GM12878 (cell line): Measurements from ENCODE around the gene SHB. TPM values are rescaled to one million over a fixed set of nuclear protein-coding genes. Genes with fewer than 3 reads are reported as not detected.
"Not testable (repeated sequence)": the region's sequence is repeated elsewhere in the genome, so short reads cannot be mapped to it uniquely, and the experiment has no call there.

Experiments
- ATAC-seq: fragments of 200-7000 bp; cut with Tn5 transposase; 3 replicates; pipeline ENCODE4 v1.9.1; 2020; ENCODE audit warnings: mild to moderate bottlenecking, moderate library complexity
- BruUV-seq: library from RNA; stranded (reverse); fragments of 400-500 nt; replicated peaks from 2 replicates; lab custom pipeline; 2021; lab: Mats Ljungman, UMichigan
- CTCF ChIA-PET: fragments of 300-600 bp; sonication (Branson Sonifier 250); formaldehyde crosslinking; extraction: SDS; loops from one replicate; lab custom pipeline; 2021; ENCODE audit warnings: inconsistent platforms; lab: Yijun Ruan, JAX
- POLR2A ChIA-PET: fragments of 350-600 bp; formaldehyde crosslinking; extraction: SDS; loops from one replicate; lab custom pipeline; 2021; ENCODE audit warnings: inconsistent platforms; lab: Charles Lee
- RAD21 ChIA-PET: fragments of 300-600 bp; sonication (Branson Sonifier 250); formaldehyde crosslinking; loops from one replicate; lab custom pipeline; 2023; ENCODE audit warnings: antibody characterized with exemption; ENCODE audit not compliant: unreplicated experiment; lab: Charles Lee
- SMC1A ChIA-PET: fragments of 300-600 bp; sonication (Branson Sonifier 250); formaldehyde crosslinking; loops from one replicate; lab custom pipeline; 2023; ENCODE audit not compliant: unreplicated experiment, uncharacterized antibody; lab: Charles Lee
- DNase-seq: peaks from one replicate; pipeline ENCODE4 v3.0.0-alpha.2; 2011; ENCODE audit warnings: low read depth, low spot score
- FAIRE-seq: peaks from 3 replicates; lab custom pipeline; 2011; peaks lifted over from hg19 to GRCh38; lab: Jason Lieb, UNC
- H2AFZ ChIP-seq: 2 replicates; pipeline ENCODE4 v1.6.0; 2011; ENCODE audit warnings: low read depth, low read length, control low read depth; ENCODE audit not compliant: control insufficient read depth
- H3K27ac ChIP-seq: 2 replicates; pipeline ENCODE4 v1.5.1; 2011; ENCODE audit warnings: control low read depth; ENCODE audit not compliant: control insufficient read depth, insufficient read depth
- H3K27me3 ChIP-seq, 2 experiments: replicated peaks in 1 of 2; 2 replicates each; pipeline versions ENCODE4 v1.6.0 to v1.6.1; 2011; ENCODE audit warnings: low read length in 1 of 2; ENCODE audit not compliant: control insufficient read depth in 2 of 2, insufficient read depth in 2 of 2
- H3K36me3 ChIP-seq, 2 experiments: 2 replicates each; pipeline ENCODE4 v1.5.1; 2011; ENCODE audit warnings: low read length in 1 of 2; ENCODE audit not compliant: control insufficient read depth in 2 of 2, insufficient read depth in 2 of 2
- H3K4me1 ChIP-seq: 2 replicates; pipeline ENCODE4 v1.6.1; 2011; ENCODE audit warnings: mild to moderate bottlenecking, low read length, moderate library complexity, mixed read lengths; ENCODE audit not compliant: control insufficient read depth, insufficient read depth
- H3K4me2 ChIP-seq: 2 replicates; pipeline ENCODE4 v1.6.0; 2011; ENCODE audit warnings: control low read depth; ENCODE audit not compliant: control insufficient read depth, insufficient read depth
- H3K4me3 ChIP-seq: fragments of 200-600 bp; sonication (generic); 2 replicates; pipeline ENCODE4 v1.5.1; 2016
- H3K79me2 ChIP-seq: 2 replicates; pipeline ENCODE4 v1.6.0; 2011; ENCODE audit warnings: low read length; ENCODE audit not compliant: control insufficient read depth, insufficient read depth
- H3K9ac ChIP-seq: 2 replicates; pipeline ENCODE4 v1.8.0; 2011; ENCODE audit warnings: low read length, control low read depth, mixed read lengths; ENCODE audit not compliant: control insufficient read depth, insufficient read depth
- H3K9me3 ChIP-seq: replicated peaks from 3 replicates; pipeline ENCODE4 v1.5.1; 2011; ENCODE audit warnings: mild to moderate bottlenecking, low read length; ENCODE audit not compliant: control insufficient read depth, insufficient read depth
- H4K20me1 ChIP-seq: 2 replicates; pipeline ENCODE4 v1.6.0; 2011; ENCODE audit not compliant: control insufficient read depth, insufficient read depth
- CBFB ChIP-seq: IDR thresholded peaks from 2 replicates; pipeline ENCODE4 v1.6.1; 2016; ENCODE audit warnings: antibody characterized with exemption, low read depth
- ETV6 ChIP-seq, 2 experiments: fragments of 450-650 bp in 1 of 2; IDR thresholded peaks in 1 of 2; conservative IDR thresholded peaks in 1 of 2; 2 replicates each; pipeline ENCODE4 v1.6.1; 2014; ENCODE audit warnings: antibody characterized with exemption in 1 of 2, borderline replicate concordance in 1 of 2, low read depth in 1 of 2, mild to moderate bottlenecking in 1 of 2, moderate library complexity in 1 of 2
- EZH2 ChIP-seq: IDR thresholded peaks from 2 replicates; pipeline ENCODE4 v1.6.1; 2012; ENCODE audit warnings: low read depth, mild to moderate bottlenecking, control low read depth, inconsistent platforms, low read length, borderline replicate concordance; ENCODE audit not compliant: control insufficient read depth
- NR2F1 ChIP-seq: fragments of 450-650 bp; conservative IDR thresholded peaks from 2 replicates; pipeline ENCODE4 v1.6.1; 2017; ENCODE audit warnings: mild to moderate bottlenecking
- STAT1 ChIP-seq: fragments of 450-650 bp; conservative IDR thresholded peaks from 2 replicates; pipeline ENCODE4 v1.6.1; 2014; ENCODE audit warnings: antibody characterized with exemption, mild to moderate bottlenecking
- ZNF24 ChIP-seq: fragments of 450-650 bp; IDR thresholded peaks from 2 replicates; pipeline ENCODE4 v1.6.1; 2017; ENCODE audit warnings: antibody characterized with exemption, mild to moderate bottlenecking
- WGBS: methylation state at CpG from one replicate; pipeline ENCODE4 v1.1.6; 2016; ENCODE audit warnings: low lambda C conversion rate; ENCODE audit not compliant: insufficient replicate concordance, insufficient coverage; ENCODE audit errors: missing lambda C conversion rate; 5-methylcytosine and 5-hydroxymethylcytosine counted together
- in situ Hi-C: fragments of 300-500 bp; cut with MboI; formaldehyde crosslinking; loops from 9 replicates; pipeline ENCODE4 v1.14.3; 2018; ENCODE audit warnings: mixed read lengths
- intact Hi-C: fragments of 100-400 bp; cut with micrococcal nuclease; formaldehyde crosslinking; loops from one replicate; pipeline ENCODE4 v1.14.2; 2022; ENCODE audit not compliant: unreplicated experiment
- polyA plus RNA-seq, 11 experiments: library from polyadenylated mRNA; depleted of rRNA in 4 of 11; unstranded in 6 of 11; stranded (reverse) in 5 of 11; fragments of >200 nt; fragmentation: Nextera tagmentation in 4 of 11; fragmentation: Illumina TruSeq in 1 of 11; extraction: Ambion mirVana in 4 of 11; extraction: Trizol in 1 of 11; gene quantifications; 1 replicate in 1 of 11; 2 replicates in 10 of 11; pipeline versions ENCODE4 v1.2.1 to v1.2.3, GENCODE V29; 2011 to 2016; ENCODE audit warnings: inconsistent platforms in 2 of 11, missing spikeins in 2 of 11, low read depth in 1 of 11
- total RNA-seq, 4 experiments: library from RNA; depleted of rRNA in 3 of 4; stranded (reverse); fragments of >200 nt in 3 of 4; fragmentation: Illumina TruSeq in 1 of 4; extraction: Trizol in 1 of 4; gene quantifications; 2 replicates each; pipeline versions ENCODE4 v1.2.1 to v1.2.3, GENCODE V29; 2013 to 2021
- TF ChIP-seq, protein P1 (sequence below): IDR thresholded peaks from 2 replicates; pipeline ENCODE4 v1.6.1; 2011; ENCODE audit warnings: low read depth, mild to moderate bottlenecking, low read length, moderate library complexity, borderline replicate concordance; ENCODE audit errors: extremely low read depth
- TF ChIP-seq, protein P2 (sequence below), 3 experiments: IDR thresholded peaks in 2 of 3; conservative IDR thresholded peaks in 1 of 3; 2 replicates each; pipeline ENCODE4 v1.5.1; 2011; ENCODE audit warnings: low read depth in 3 of 3, low read length in 3 of 3, mild to moderate bottlenecking in 3 of 3, control low read depth in 2 of 3, moderate library complexity in 2 of 3, inconsistent platforms in 1 of 3, mixed read lengths in 1 of 3; ENCODE audit not compliant: control insufficient read depth in 2 of 3, insufficient read depth in 1 of 3; ENCODE audit errors: extremely low read depth in 1 of 3

SHB gene
- total and polyA plus RNA-seq, 10 of the 15 experiments (the other 5 are each of a cell fraction or from before 2014, with no cell fraction given), result 0.29 to 6.2 (median 1.3) TPM

DNA sequence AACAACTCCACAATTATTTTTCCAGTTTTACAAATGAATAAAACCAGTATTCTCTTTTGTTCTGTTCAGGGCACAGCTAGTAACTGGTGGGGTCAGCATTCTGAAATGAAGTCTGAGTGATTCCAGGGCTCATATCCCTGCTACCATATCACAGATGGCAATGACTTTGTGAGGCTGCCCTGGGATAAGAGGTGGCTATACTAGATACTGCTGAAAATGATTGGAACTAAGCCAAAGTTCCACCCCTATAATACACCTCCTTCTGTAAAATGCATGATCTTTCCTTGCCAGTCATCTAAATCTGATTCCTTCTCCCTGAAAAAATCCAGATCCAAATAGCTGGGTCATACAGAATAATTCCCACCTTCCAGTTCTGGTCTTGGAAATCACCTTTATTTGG is 179.5 kb downstream of the SHB start:
- ChIA-PET POLR2A (no interaction called here), RAD21 (interaction anchor here (1.4 kb wide), 1 partner anchor 14 kb away, joined by 3 read pairs; no protein-coding TSS in a partner anchor)
- TF ChIP-seq STAT1 (no peak), CBFB (no peak), ETV6 (conservative IDR thresholded peaks at IDR 0.05 in 1 of 2, IDR thresholded peaks at IDR 0.05 in 1 of 2; ENCODE audit: borderline replicate concordance in 1 of 2, low read depth in 1 of 2) (no peak), NR2F1 (no peak), EZH2 (no peak), ZNF24 (no peak)
- TF ChIP-seq, protein P1, sequence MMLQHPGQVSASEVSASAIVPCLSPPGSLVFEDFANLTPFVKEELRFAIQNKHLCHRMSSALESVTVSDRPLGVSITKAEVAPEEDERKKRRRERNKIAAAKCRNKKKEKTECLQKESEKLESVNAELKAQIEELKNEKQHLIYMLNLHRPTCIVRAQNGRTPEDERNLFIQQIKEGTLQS, result no peak
- TF ChIP-seq, protein P2, sequence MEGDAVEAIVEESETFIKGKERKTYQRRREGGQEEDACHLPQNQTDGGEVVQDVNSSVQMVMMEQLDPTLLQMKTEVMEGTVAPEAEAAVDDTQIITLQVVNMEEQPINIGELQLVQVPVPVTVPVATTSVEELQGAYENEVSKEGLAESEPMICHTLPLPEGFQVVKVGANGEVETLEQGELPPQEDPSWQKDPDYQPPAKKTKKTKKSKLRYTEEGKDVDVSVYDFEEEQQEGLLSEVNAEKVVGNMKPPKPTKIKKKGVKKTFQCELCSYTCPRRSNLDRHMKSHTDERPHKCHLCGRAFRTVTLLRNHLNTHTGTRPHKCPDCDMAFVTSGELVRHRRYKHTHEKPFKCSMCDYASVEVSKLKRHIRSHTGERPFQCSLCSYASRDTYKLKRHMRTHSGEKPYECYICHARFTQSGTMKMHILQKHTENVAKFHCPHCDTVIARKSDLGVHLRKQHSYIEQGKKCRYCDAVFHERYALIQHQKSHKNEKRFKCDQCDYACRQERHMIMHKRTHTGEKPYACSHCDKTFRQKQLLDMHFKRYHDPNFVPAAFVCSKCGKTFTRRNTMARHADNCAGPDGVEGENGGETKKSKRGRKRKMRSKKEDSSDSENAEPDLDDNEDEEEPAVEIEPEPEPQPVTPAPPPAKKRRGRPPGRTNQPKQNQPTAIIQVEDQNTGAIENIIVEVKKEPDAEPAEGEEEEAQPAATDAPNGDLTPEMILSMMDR (IDR thresholded peaks at IDR 0.05 in 2 of 3, conservative IDR thresholded peaks at IDR 0.05 in 1 of 3; ENCODE audit: control insufficient read depth in 2 of 3, extremely low read depth in 1 of 3, insufficient read depth in 1 of 3, low read depth in 3 of 3, low read length in 3 of 3), result no peak
- TF ChIP-seq, all 136 proteins: peak for 0
- FAIRE-seq (no peak), ATAC-seq (no peak), DNase-seq (no peak)
- H3K9ac ChIP-seq, result no peak overlapping the region
- no peaks in the 10 kb centered on the region for H3K9me3 ChIP-seq
- no peaks in the 10 kb centered on the region for H4K20me1 ChIP-seq
- intact Hi-C loops, result no loop called here
- no peak overlapping the region for H3K4me2 ChIP-seq
- H3K27ac ChIP-seq, result no peak overlapping the region
- in situ Hi-C loops, result no loop called here
- H3K36me3 ChIP-seq, result peaks cover 1 to 9% of the 10 kb centered on the region in 2 experiments; a peak in 3 of 4 replicates
- H3K4me3 ChIP-seq, result no peak overlapping the region
- no peak overlapping the region for H2AFZ ChIP-seq
- no peaks in the 10 kb centered on the region for H3K27me3 ChIP-seq
- no peaks in the 10 kb centered on the region for H3K79me2 ChIP-seq
- no peaks in the 10 kb centered on the region for H3K4me1 ChIP-seq
- SMC1A ChIA-PET, result interaction anchor here (0.7 kb wide), 1 partner anchor 102 kb away, joined by 3 read pairs; no protein-coding TSS in a partner anchor
- CTCF ChIA-PET, result interaction anchor here (0.6 kb wide), 1 partner anchor 1674 kb away, joined by 3 read pairs; no protein-coding TSS in a partner anchor
- BruUV-seq, result no TSS peak

DNA sequence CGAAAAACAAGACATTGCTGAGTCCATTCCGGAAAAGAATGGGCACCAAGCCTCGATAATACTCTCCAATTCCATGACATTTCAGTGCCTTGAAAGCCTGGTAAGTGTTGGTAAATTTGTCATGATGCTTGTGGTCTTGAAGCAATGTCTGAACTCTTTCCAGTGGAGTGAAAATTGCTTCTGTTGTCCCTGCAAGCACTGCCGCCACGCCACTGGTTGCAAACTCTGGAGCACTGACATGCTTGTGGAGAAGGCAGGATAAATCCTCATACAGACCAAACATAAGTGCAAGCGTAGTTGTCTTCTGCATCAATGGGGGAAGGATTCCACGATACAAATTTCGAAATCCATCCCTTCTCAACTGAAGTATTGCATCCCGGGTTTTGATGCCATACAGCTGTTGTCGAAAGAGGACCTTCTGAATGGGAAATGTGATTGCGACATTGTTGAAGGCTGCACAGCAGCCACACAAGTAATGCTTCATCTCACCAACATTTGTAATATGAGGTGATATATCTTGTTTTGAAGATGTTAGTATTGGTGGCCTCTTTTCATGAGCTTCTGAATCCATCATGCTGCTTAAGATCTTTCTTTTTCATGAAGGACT is 180.9 kb downstream of the SHB start:
- H3K27ac ChIP-seq, H2AFZ ChIP-seq, intact Hi-C loops, POLR2A ChIA-PET, H3K4me3 ChIP-seq, H4K20me1 ChIP-seq, FAIRE-seq, H3K4me1 ChIP-seq, CTCF ChIA-PET, ATAC-seq, H3K9ac ChIP-seq, in situ Hi-C loops, RAD21 ChIA-PET, H3K9me3 ChIP-seq, SMC1A ChIA-PET, H3K79me2 ChIP-seq, H3K27me3 ChIP-seq, H3K4me2 ChIP-seq, H3K36me3 ChIP-seq, DNase-seq: not testable (repeated sequence)
- 95% methylated on average over 11 of the region's 11 CpGs for WGBS
- TSS peak; percentile 11 for BruUV-seq
